Stimulated activated CD4-positive, alpha-beta T cell treated with anti-CD3 and anti-CD28 coated beads, Interleukin-4, amount 100 ng/mL, for 1 hour (primary cell): ENCODE measurements around the gene NUDT4.

ENCODE experiments used
- DNase-seq: peaks from one replicate; pipeline ENCODE4 v3.0.0-alpha.2; 2020

Gene NUDT4

GRCh38 chr12:93377252-93378195 lies at the start of gene NUDT4:
Gene NUDT4, plus strand, starts transcription at chr12:93377925. Its CDS starts 398 bp downstream, at chr12:93378323.
- DNase-seq, result peak; percentile 98

- no peak for DNase-seq
These were observed 44.7 kb upstream of the NUDT4 start for GRCh38 chr12:93333054-93333453.

DNA sequence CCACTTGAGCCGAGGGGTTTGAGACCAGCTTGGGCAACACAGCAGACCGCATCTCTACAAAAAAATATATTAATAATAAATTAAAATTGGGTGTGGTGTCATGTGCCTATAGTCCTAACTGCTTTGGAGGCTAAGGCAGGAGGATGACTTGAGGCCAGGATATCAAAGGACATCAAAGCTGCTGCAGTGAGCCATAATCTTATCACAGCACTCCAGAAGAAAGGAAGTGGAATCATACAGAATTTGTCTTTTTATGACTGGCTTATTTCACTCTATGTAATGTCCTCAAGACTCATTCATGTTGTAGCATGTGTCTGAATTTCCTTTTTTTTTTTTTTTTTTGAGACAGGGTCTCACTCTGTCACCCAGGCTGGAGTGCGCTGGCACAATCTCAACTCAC lies 43.9 kb upstream of the NUDT4 start:
- no peak for DNase-seq

GRCh38 chr12:93335603-93336162 lies 42.0 kb upstream of the NUDT4 start:
- no peak for DNase-seq

GRCh38 chr12:93336291-93336741 lies 41.4 kb upstream of the NUDT4 start:
- DNase-seq, result no peak

- no peak for DNase-seq
These were observed 39.1 kb upstream of the NUDT4 start for GRCh38 chr12:93338598-93338997.

DNA sequence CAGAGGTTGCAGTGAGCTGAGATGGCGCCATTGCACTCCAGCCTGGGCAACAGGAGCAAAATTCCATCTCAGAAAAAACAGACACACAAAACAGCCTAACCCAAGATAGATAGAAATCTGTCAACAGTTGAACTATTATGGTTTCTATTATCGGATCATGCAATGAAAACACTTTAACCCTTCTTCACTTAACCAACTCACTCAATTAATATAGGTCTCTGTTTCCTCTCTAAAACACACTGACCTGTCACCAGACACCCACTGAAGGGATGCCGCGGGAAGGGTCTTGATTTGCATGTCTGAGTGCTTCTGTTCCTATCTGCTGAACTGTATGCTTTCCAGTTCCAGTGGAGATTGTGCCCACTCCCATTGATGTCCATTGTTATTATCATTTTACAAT lies 38.0 kb upstream of the NUDT4 start:
- DNase-seq, result no peak

- DNase-seq, result no peak
These were observed 36.2 kb upstream of the NUDT4 start for GRCh38 chr12:93341409-93342049.

- no peak for DNase-seq
These were observed 30.5 kb upstream of the NUDT4 start for GRCh38 chr12:93347054-93347785.

DNA sequence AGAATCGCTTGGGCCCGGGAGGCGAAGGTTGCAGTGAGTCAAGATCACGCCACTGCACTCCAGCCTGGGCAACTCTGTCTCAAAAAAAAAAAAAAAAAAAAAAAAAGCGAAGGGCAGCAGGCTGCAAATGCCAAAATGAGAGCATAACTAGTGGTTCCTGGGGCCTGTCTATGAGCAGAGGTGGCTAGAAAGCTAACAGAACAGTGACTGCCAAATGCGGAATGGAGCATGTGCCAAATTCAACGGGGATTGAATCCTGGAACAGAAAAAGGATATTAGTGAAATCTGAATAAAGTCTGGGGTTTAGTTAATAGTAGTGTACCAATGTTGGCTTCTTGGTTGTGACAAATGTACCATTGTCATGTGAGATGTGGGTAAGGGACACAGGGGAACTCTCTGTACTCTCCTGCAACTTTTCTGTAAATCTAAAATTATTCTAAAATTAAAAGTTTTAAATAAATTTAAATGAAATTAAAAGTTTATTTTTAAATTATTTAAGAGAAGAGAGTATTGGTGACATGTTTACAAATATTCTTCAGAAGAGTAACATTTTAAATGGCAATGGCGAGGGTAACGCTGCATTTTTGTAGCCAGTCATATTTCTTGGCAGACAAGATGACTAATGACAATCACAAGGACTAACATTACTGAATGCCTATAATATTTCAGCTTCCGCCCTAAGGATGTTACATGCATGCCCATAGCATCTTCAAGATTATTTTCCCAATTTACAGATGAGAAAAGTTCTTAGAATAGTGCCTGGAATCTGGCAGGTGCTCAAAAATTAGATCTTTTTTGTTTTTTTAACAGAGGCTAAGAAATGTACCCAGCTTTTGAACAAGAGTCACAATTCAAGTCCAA lies 28.9 kb upstream of the NUDT4 start:
- no peak for DNase-seq

DNA sequence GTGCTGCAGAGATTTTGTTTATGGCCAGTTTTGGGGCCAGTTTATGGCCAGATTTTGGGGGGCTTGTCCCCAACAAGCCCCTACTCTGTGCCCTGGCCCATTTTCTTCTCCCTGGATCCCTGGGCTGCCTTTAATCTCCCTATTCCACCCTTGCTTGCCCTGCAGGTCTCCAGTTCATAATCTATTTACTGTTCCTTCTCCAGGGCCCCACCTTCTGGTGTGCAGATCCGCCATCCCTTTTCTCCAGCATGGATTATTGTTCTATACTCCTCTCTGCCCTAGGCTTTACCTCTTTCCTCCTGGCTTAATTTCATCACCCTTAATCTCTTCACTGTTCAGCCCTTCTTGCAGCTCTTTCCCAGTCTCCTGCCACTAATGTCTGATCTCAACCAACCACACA lies 26.0 kb upstream of the NUDT4 start:
- DNase-seq, result no peak

GRCh38 chr12:93352321-93352720 lies 25.4 kb upstream of the NUDT4 start:
- no peak for DNase-seq

- DNase-seq, result no peak
These were observed 21.5 kb upstream of the NUDT4 start for GRCh38 chr12:93356214-93356613.

- DNase-seq, result no peak
These were observed 19.7 kb upstream of the NUDT4 start for GRCh38 chr12:93358058-93358457.

GRCh38 chr12:93358821-93359220 lies 18.9 kb upstream of the NUDT4 start:
- no peak for DNase-seq

DNA sequence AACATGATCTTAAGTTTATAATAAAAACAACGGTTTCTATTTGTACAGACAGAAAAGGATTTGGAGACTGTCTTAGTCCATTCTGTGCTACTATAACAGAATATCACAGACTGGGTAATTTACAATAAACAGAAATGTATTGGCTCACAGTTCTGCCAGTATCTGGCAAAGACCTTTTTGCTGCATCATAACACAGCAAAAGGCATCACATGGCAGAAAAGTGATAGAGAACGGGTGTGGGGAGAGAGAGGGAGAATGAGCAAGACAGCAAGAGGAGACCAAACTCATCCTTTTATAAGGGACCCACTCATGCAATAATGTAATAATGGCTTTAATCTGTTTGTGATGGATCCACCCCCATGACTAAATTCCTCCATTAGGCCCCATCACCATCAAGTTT lies 17.0 kb upstream of the NUDT4 start:
- no peak for DNase-seq

DNA sequence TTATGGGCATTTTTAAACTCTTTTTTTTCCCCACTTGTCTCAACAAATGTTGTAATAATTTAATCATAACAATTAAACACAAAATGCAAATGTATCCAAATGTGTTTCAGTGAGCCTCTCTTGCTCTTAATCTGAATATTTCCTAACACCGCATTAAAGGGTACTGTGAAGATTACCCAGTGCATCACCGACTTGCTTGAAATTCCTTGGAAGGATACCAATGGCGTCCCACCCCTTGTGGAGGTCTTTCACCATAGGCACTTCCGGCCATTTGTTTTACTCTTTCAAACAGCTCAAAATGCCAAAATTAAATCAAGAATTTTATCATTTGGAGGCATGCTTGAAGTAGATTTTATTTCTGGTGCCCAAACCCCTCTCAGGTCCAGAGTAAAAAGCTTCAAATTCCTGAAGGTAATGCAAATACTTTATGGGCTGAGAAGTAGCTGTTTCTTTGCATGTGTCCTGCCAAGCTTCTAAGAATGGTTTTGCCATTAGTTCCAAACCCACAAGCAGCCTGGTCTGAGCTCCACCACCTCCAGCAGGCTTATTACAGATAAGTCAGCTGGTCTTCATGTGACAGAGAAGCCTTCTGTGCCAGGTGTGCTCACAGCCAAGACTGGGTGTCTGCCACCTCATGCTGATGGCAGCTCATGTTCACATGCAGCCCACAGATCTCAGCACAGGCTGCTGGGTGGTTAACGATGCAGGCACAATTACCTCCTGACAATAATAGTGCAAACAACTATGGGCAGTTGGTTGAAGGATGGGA lies 16.4 kb upstream of the NUDT4 start:
- no peak for DNase-seq

GRCh38 chr12:93363841-93364297 lies 13.9 kb upstream of the NUDT4 start:
- DNase-seq, result no peak

GRCh38 chr12:93365616-93366405 lies 11.9 kb upstream of the NUDT4 start:
- no peak for DNase-seq

- no peak for DNase-seq
These were observed 11.3 kb upstream of the NUDT4 start for GRCh38 chr12:93366422-93366821.
